ENCODE data around the gene YAP1.

DNA sequence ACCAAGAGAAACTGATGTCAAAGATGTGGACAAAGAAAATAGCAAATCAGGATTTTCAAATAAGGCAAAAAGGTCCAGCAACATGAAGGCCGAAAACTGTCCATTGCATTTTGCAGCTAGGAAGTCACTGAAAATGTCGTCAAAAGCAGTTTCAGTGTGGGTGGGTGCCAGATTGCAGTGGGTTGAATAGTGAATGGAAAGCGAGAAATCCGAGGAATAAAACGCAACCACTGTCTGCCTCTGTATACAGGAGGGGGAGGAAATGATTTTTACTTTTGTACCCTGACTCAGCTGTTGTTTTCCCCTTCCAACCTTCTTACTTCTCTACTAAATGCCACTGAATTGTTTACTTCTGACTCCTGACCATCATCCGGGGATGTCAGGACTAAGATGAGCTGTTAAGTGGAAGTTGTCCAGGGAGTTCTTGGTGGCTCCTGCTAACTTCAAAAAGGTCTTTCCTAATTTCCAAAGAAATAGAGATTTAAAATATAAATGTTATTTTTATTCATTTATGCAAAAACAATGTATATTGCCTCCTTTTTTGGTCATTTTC, 142.2 kb downstream of the YAP1 start:
- TF ChIP-seq, protein P1, sequence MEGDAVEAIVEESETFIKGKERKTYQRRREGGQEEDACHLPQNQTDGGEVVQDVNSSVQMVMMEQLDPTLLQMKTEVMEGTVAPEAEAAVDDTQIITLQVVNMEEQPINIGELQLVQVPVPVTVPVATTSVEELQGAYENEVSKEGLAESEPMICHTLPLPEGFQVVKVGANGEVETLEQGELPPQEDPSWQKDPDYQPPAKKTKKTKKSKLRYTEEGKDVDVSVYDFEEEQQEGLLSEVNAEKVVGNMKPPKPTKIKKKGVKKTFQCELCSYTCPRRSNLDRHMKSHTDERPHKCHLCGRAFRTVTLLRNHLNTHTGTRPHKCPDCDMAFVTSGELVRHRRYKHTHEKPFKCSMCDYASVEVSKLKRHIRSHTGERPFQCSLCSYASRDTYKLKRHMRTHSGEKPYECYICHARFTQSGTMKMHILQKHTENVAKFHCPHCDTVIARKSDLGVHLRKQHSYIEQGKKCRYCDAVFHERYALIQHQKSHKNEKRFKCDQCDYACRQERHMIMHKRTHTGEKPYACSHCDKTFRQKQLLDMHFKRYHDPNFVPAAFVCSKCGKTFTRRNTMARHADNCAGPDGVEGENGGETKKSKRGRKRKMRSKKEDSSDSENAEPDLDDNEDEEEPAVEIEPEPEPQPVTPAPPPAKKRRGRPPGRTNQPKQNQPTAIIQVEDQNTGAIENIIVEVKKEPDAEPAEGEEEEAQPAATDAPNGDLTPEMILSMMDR (IDR thresholded peaks at IDR 0.05; ENCODE audit: insufficient read depth, low read length, poor library complexity, severe bottlenecking), result no peak
- TF ChIP-seq EZH2phosphoT487 (conservative IDR thresholded peaks at IDR 0.05; ENCODE audit: low read length), result no peak
